Stimulated activated CD4-positive, alpha-beta T cell treated with anti-CD3 and anti-CD28 coated beads, Interleukin-12 subunit alpha, Interleukin-12 subunit beta, amount 100 ng/mL, for 4 hours (primary cell): ENCODE measurements around the gene ANKRD33.

Experiments used
- DNase-seq: peaks from one replicate; pipeline ENCODE4 v3.0.0-alpha.2; 2020

ANKRD33 gene

GRCh38 chr12:51905471-51906429, 17.8 kb downstream of the ANKRD33 start:
- no peak for DNase-seq

GRCh38 chr12:51906430-51907082, 18.7 kb downstream of the ANKRD33 start:
- DNase-seq, result no peak

GRCh38 chr12:51907083-51907855, 19.4 kb downstream of the ANKRD33 start, which contains the start of gene ACVRL1:
ACVRL1 (plus strand) TSS chr12:51907504; CDS start chr12:51912475, 4,971 bp downstream.
- no peak for DNase-seq

GRCh38 chr12:51907856-51908425, 20.0 kb downstream of the ANKRD33 start:
- no peak for DNase-seq

- DNase-seq, result no peak
These were observed 21.1 kb downstream of the ANKRD33 start for GRCh38 chr12:51908876-51909592.

GRCh38 chr12:51910168-51910567, 22.3 kb downstream of the ANKRD33 start:
- no peak for DNase-seq

- no peak for DNase-seq
These were observed 22.8 kb downstream of the ANKRD33 start for GRCh38 chr12:51910691-51911090.

GRCh38 chr12:51911307-51911706, 23.4 kb downstream of the ANKRD33 start:
- no peak for DNase-seq

GRCh38 chr12:51911788-51912711, 24.1 kb downstream of the ANKRD33 start:
- DNase-seq, result no peak

- no peak for DNase-seq
These were observed 25.4 kb downstream of the ANKRD33 start for GRCh38 chr12:51913071-51914033.

- DNase-seq, result no peak
These were observed 26.4 kb downstream of the ANKRD33 start for GRCh38 chr12:51914034-51914923.

- no peak for DNase-seq
These were observed 27.2 kb downstream of the ANKRD33 start for GRCh38 chr12:51915003-51915625.

- DNase-seq, result no peak
These were observed 28.0 kb downstream of the ANKRD33 start for GRCh38 chr12:51915951-51916350.

- no peak for DNase-seq
These were observed 29.2 kb downstream of the ANKRD33 start for GRCh38 chr12:51917041-51917590.

- DNase-seq, result no peak
These were observed 30.0 kb downstream of the ANKRD33 start for GRCh38 chr12:51917746-51918453.

GRCh38 chr12:51920046-51920445, 32.1 kb downstream of the ANKRD33 start:
- no peak for DNase-seq
